Panc1 (cell line): ENCODE results near the gene GPR148. TPM values are rescaled to one million over a fixed set of nuclear protein-coding genes. Genes with fewer than 3 reads are reported as not detected.
A peak's percentile ranks its signal among the peaks of the same experiment; 100 is the strongest.
"Not testable (repeated sequence)": the region's sequence is repeated elsewhere in the genome, so short reads cannot be mapped to it uniquely, and the experiment has no call there.

Experiments used
- ATAC-seq: fragments of 200-7000 bp; cut with Tn5 transposase; 2 replicates; pipeline ENCODE4 v1.9.1; 2020; ENCODE audit warnings: mild to moderate bottlenecking, moderate library complexity
- Bru-seq: library from RNA; stranded (reverse); fragments of 400-500 nt; gene quantifications from one replicate; lab custom pipeline; 2021; lab: Mats Ljungman, UMichigan
- BruChase-seq, 2 experiments: library from RNA; stranded (reverse); fragments of 400-500 nt; gene quantifications; one replicate each; lab custom pipeline; 2021; lab: Mats Ljungman, UMichigan
- BruUV-seq: library from RNA; stranded (reverse); fragments of 400-500 nt; replicated peaks from 2 replicates; lab custom pipeline; 2021; lab: Mats Ljungman, UMichigan
- CTCF ChIA-PET: fragments of 300-600 bp; sonication (Branson Sonifier 250); formaldehyde crosslinking; loops from one replicate; lab custom pipeline; 2022; ENCODE audit warnings: antibody characterized with exemption; lab: Charles Lee
- POLR2A ChIA-PET: fragments of 300-600 bp; sonication (Branson Sonifier 250); formaldehyde crosslinking; loops from one replicate; lab custom pipeline; 2022; ENCODE audit warnings: antibody characterized with exemption; lab: Charles Lee
- DNase-seq: peaks from one replicate; pipeline ENCODE4 v3.0.0-alpha.2; 2010; ENCODE audit warnings: low read depth, low spot score
- H3K27ac ChIP-seq: 2 replicates; pipeline ENCODE4 v1.5.1; 2011; ENCODE audit warnings: mild to moderate bottlenecking, low read length, inconsistent platforms
- H3K27me3 ChIP-seq: fragments of 200-500 bp; sonication (Bioruptor generic); 2 replicates; pipeline ENCODE4 v1.6.0; 2014; ENCODE audit warnings: low read length, inconsistent platforms; ENCODE audit not compliant: control insufficient read depth, insufficient read depth
- H3K36me3 ChIP-seq: fragments of 200-500 bp; sonication (Bioruptor generic); 2 replicates; pipeline ENCODE4 v1.5.1; 2014; ENCODE audit warnings: inconsistent platforms, mild to moderate bottlenecking, low read length, moderate library complexity; ENCODE audit not compliant: control insufficient read depth, insufficient read depth
- H3K4me1 ChIP-seq: 2 replicates; pipeline ENCODE4 v1.5.1; 2011; ENCODE audit warnings: inconsistent platforms, mild to moderate bottlenecking, low read length, moderate library complexity; ENCODE audit not compliant: control insufficient read depth, insufficient read depth
- H3K4me3 ChIP-seq, 2 experiments: 2 replicates each; pipeline ENCODE4 v1.5.1; 2011 to 2012; ENCODE audit warnings: low read depth in 2 of 2, low read length in 2 of 2, mild to moderate bottlenecking in 2 of 2, inconsistent platforms in 1 of 2, moderate library complexity in 1 of 2
- H3K9me3 ChIP-seq: fragments of 200-500 bp; sonication (Bioruptor generic); 2 replicates; pipeline ENCODE4 v1.5.1; 2014; ENCODE audit warnings: low read depth, mild to moderate bottlenecking, inconsistent platforms, low read length, moderate library complexity; ENCODE audit not compliant: control insufficient read depth, insufficient read depth
- CTCF ChIP-seq: fragments of 450-650 bp; IDR thresholded peaks from 2 replicates; pipeline ENCODE4 v1.5.1; 2017; ENCODE audit warnings: mild to moderate bottlenecking
- in situ Hi-C: cut with HindIII; loops from 2 replicates; pipeline ENCODE4 v1.10.0; 2016; ENCODE audit warnings: low sequenced_read_pairs, low pct_unique_long_range_greater_than_20kb
- intact Hi-C: fragments of 100-400 bp; cut with micrococcal nuclease; formaldehyde crosslinking; loops from one replicate; pipeline ENCODE4 v1.10.0; 2022; ENCODE audit not compliant: unreplicated experiment
- long read RNA-seq: library from polyadenylated mRNA; unstranded; transcript quantifications from one replicate; pipeline ENCODE4 v2.0.0, GENCODE V29; 2021; ENCODE audit not compliant: unreplicated experiment
- polyA plus RNA-seq: library from polyadenylated mRNA; unstranded; fragments of >200 nt; gene quantifications from one replicate; pipeline ENCODE4 v1.2.1, GENCODE V29; 2012; ENCODE audit warnings: missing spikeins; ENCODE audit not compliant: insufficient read length
- total RNA-seq: library from RNA; stranded (reverse); gene quantifications from one replicate; pipeline ENCODE4 v1.2.1, GENCODE V29; 2021; ENCODE audit not compliant: unreplicated experiment

The GPR148 gene
- not detected for total RNA-seq
- not detected for polyA plus RNA-seq
- percentile 16 among the genes with signal in this experiment for Bru-seq, nascent RNA
- percentile 16 among the genes with signal in this experiment for BruChase-seq, experiment 1, labeled RNA remaining after a 2-hour chase
- BruChase-seq, experiment 2, labeled RNA remaining after a 6-hour chase, result not detected
- long read RNA-seq, result 0 reads

GRCh38 chr2:130728549-130729316 lies at the start of gene GPR148:
GPR148 (plus strand) TSS chr2:130729070; CDS start chr2:130729152, 82 bp downstream.
- in situ Hi-C loops, result no loop called here
- Histone ChIP-seq H3K4me3 (peak within 1 kb of the TSS; percentile 64 to 74), H3K36me3 (no peaks in the 10 kb centered on the region), H3K27me3 (no peaks in the 10 kb centered on the region; the same call in 1 of the 2 replicates), H3K4me1 (peaks cover 8% of the 10 kb centered on the region), H3K9me3 (no peaks in the 10 kb centered on the region), H3K27ac (peak within 1 kb of the TSS; percentile 65; the same call in 1 of the 2 replicates)
- CTCF ChIA-PET, result no interaction called here
- DNase-seq (no peak), ATAC-seq (no peak)
- no peak for TF ChIP-seq CTCF
- no TSS peak for BruUV-seq
- POLR2A ChIA-PET, result interaction anchor here (0.5 kb wide), 1 partner anchor 1709 kb away, joined by 5 read pairs; no protein-coding TSS in a partner anchor
- intact Hi-C loops, result no loop called here

GRCh38 chr2:130692041-130692770 lies 36.7 kb upstream of the GPR148 start:
- H3K9me3 ChIP-seq, H3K4me3 ChIP-seq, H3K4me1 ChIP-seq, H3K27me3 ChIP-seq, H3K27ac ChIP-seq, intact Hi-C loops, DNase-seq, POLR2A ChIA-PET, CTCF ChIA-PET, in situ Hi-C loops, H3K36me3 ChIP-seq, BruUV-seq: not testable (repeated sequence)
- ATAC-seq, result peak; percentile 57

- H3K4me1 ChIP-seq, CTCF ChIA-PET, H3K27me3 ChIP-seq, H3K9me3 ChIP-seq, H3K36me3 ChIP-seq, intact Hi-C loops, H3K27ac ChIP-seq, in situ Hi-C loops, H3K4me3 ChIP-seq, BruUV-seq, DNase-seq, POLR2A ChIA-PET: not testable (repeated sequence)
- peak; percentile 75 for TF ChIP-seq CTCF
- ATAC-seq, result peak; percentile 92
Observed at GRCh38 chr2:130693474-130693873, 35.4 kb upstream of the GPR148 start.

GRCh38 chr2:130703250-130703649 lies 25.6 kb upstream of the GPR148 start:
- H3K4me3 ChIP-seq, H3K27ac ChIP-seq, H3K36me3 ChIP-seq, DNase-seq, H3K27me3 ChIP-seq, CTCF ChIA-PET, BruUV-seq, ATAC-seq, in situ Hi-C loops, POLR2A ChIA-PET, H3K9me3 ChIP-seq, intact Hi-C loops, H3K4me1 ChIP-seq: not testable (repeated sequence)

- POLR2A ChIA-PET, BruUV-seq, H3K9me3 ChIP-seq, intact Hi-C loops, CTCF ChIA-PET, H3K27me3 ChIP-seq, H3K36me3 ChIP-seq, H3K27ac ChIP-seq, ATAC-seq, in situ Hi-C loops, H3K4me3 ChIP-seq, H3K4me1 ChIP-seq, DNase-seq: not testable (repeated sequence)
Observed at GRCh38 chr2:130714795-130715194, 14.1 kb upstream of the GPR148 start.
